NB4 (cell line): ENCODE data around the gene S1PR5.
"Not testable (repeated sequence)": the region's sequence is repeated elsewhere in the genome, so short reads cannot be mapped to it uniquely, and the experiment has no call there.

ENCODE experiments used
- DNase-seq: peaks from one replicate; pipeline ENCODE4 v3.0.0; 2010; ENCODE audit warnings: low read depth
- H3K4me3 ChIP-seq: one replicate; pipeline ENCODE4 v1.5.1; 2011; ENCODE audit warnings: mild to moderate bottlenecking, low read depth, low read length, moderate library complexity
- CTCF ChIP-seq: IDR thresholded peaks from one replicate; pipeline ENCODE4 v1.5.1; 2012; ENCODE audit warnings: low read depth, low read length
- MYC ChIP-seq: IDR thresholded peaks from 2 replicates; pipeline ENCODE4 v1.6.1; 2011; ENCODE audit warnings: low read depth, low read length
- POLR2A ChIP-seq: IDR thresholded peaks from 2 replicates; pipeline ENCODE4 v1.6.1; 2011; ENCODE audit warnings: mild to moderate bottlenecking; ENCODE audit not compliant: insufficient read length; ENCODE audit errors: extremely low read depth
- TF ChIP-seq, protein P1 (sequence below): IDR thresholded peaks from 2 replicates; pipeline ENCODE4 v1.6.1; 2011; ENCODE audit warnings: low read depth, low read length

The S1PR5 gene

DNA sequence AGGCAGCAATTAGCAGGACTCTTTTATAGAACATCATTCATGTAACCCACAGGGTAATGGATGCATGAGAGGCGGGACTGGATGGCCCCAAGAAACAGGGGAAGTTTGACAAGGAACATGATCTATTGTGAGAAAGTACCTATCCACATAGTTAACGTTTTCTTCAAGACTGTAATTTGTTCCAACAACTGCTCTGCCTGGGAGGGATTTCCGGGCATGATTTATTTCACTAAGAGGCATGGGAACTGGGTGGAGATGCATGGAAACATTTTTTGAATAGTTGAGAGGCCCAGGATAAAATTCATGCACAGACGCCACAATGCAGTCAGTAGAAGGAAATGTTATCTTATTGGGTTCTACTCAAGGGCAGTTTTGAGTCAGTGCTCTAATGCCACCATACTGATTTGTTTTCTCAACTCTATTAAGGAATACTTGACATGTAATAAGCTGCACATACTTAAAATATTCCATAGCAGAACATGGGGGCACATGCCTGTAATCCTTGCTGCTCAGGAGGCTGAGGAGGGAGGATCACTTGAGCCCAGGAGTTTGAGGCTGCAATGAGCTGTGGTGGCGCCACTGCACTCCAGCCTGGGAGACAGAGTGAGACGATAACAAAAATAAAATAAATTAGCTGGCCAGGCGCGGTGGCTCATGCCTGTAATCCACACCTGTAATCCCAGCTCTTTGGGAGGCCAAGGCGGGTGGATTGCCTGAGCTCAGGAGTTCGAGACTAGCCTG lies 16.6 kb upstream of the S1PR5 start:
- TF ChIP-seq MYC (no peak), POLR2A (no peak), CTCF (no peak)
- TF ChIP-seq, protein P1, sequence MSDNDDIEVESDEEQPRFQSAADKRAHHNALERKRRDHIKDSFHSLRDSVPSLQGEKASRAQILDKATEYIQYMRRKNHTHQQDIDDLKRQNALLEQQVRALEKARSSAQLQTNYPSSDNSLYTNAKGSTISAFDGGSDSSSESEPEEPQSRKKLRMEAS, result no peak
- H3K4me3 ChIP-seq, result no peak overlapping the region
- no peak for DNase-seq

DNA sequence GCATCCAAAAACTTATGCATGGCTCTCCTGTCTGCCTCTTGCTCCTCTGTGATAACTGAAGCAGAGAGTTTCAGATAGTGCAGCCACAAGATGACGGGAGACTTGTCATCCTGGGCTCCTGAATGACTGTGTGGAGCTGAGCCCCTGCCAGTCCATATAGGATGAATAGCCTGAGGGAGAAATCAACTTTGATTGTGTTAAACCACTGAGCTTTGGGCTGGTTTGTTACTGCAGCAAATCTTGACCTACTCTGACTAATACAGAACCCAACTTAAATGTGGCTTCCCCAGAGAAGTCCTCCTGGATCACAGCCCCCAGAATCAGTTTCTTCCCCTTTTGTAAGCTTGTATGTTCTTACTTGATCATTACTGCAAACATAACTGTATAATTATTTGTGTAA lies 15.2 kb upstream of the S1PR5 start:
- no peak for DNase-seq
- TF ChIP-seq, protein P1, result no peak
- TF ChIP-seq MYC, result no peak
- TF ChIP-seq POLR2A, result no peak
- no peak overlapping the region for H3K4me3 ChIP-seq

DNA sequence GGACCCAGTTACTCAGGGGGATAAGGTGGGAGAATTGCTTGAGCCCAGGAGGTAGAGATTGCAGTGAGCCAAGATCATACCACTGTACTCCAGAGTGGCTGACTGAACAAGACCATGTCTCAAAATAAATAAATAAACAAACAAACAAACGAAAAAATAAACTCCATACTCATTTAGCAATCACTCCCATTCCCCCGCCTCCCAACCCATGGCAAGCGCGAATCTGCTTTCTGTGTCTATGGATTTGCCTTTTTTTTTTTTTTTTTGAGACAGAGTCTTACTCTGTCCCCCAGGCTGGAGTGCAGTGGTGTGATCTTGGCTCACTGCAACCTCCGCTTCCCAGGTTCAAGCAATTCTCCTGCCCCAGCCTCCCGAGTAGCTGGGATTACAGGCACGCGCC lies 9.6 kb upstream of the S1PR5 start:
- H3K4me3 ChIP-seq, DNase-seq: not testable (repeated sequence)

DNA sequence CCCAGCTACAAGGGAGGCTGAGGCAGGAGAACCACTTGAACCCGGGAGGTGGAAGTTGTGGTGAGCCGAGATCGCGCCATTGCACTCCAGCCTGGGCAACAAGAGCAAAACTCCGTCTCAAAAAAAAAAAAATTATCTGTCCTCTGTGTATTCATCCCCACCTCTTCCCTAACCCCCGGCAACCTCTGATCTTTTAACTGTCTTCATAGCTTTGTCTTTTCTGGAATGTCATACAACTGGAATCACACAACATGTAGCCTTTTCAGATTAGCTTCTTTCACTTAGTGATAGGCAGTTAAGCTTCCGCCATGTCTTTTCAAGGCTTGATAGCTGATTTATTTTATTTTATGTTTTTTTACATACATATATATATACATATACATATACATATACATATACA lies 8.4 kb upstream of the S1PR5 start:
- TF ChIP-seq CTCF, result no peak
- no peak overlapping the region for H3K4me3 ChIP-seq
- no peak for DNase-seq

- no peak overlapping the region for H3K4me3 ChIP-seq
- no peak for TF ChIP-seq CTCF
- TF ChIP-seq, protein P1, result no peak
- no peak for TF ChIP-seq MYC
- no peak for TF ChIP-seq POLR2A
- DNase-seq, result no peak
Observed at GRCh38 chr19:10523135-10523636, 5.9 kb upstream of the S1PR5 start.

- no peak overlapping the region for H3K4me3 ChIP-seq
- no peak for DNase-seq
- TF ChIP-seq, protein P1, result no peak
- no peak for TF ChIP-seq CTCF
- TF ChIP-seq POLR2A, result no peak
- TF ChIP-seq MYC, result no peak
Observed at GRCh38 chr19:10521461-10522171, 4.4 kb upstream of the S1PR5 start.
